A673 (cell line): ENCODE results near the gene SLC44A3. TPM values are rescaled to one million over a fixed set of nuclear protein-coding genes. Genes with fewer than 3 reads are reported as not detected.

Experiments
- BruUV-seq: library from RNA; stranded (reverse); fragments of 400-500 nt; replicated peaks from 2 replicates; lab custom pipeline; 2021; lab: Mats Ljungman, UMichigan
- CTCF ChIA-PET: fragments of 300-600 bp; sonication (Branson Sonifier 250); formaldehyde crosslinking; loops from one replicate; lab custom pipeline; 2022; ENCODE audit warnings: antibody characterized with exemption; lab: Charles Lee
- POLR2A ChIA-PET: fragments of 300-600 bp; sonication (Branson Sonifier 250); formaldehyde crosslinking; loops from one replicate; lab custom pipeline; 2022; ENCODE audit warnings: antibody characterized with exemption; ENCODE audit not compliant: low non-redundant PET; lab: Charles Lee
- DNase-seq: peaks from one replicate; pipeline ENCODE4 v3.0.0-alpha.2; 2015; ENCODE audit warnings: low spot score
- H3K27ac ChIP-seq: fragments of 200-600 bp; sonication (generic); 2 replicates; pipeline ENCODE4 v1.5.1; 2016; ENCODE audit warnings: mixed run types, low read depth, mild to moderate bottlenecking, mixed read lengths, antibody characterized with exemption, low read length; ENCODE audit not compliant: poor library complexity, severe bottlenecking
- H3K27me3 ChIP-seq: fragments of 200-600 bp; sonication (generic); replicated peaks from 2 replicates; pipeline ENCODE4 v1.6.1; 2017; ENCODE audit warnings: mixed run types, low read depth, mild to moderate bottlenecking, mixed read lengths, antibody characterized with exemption, low read length; ENCODE audit not compliant: insufficient read depth, poor library complexity
- H3K36me3 ChIP-seq: fragments of 200-600 bp; sonication (generic); 2 replicates; pipeline ENCODE4 v1.6.1; 2016; ENCODE audit warnings: mixed run types, mild to moderate bottlenecking, mixed read lengths, antibody characterized with exemption, low read length; ENCODE audit not compliant: insufficient read depth, poor library complexity, severe bottlenecking
- H3K4me1 ChIP-seq: fragments of 200-600 bp; sonication (generic); 2 replicates; pipeline ENCODE4 v1.6.1; 2017; ENCODE audit warnings: mixed run types, mild to moderate bottlenecking, mixed read lengths, antibody characterized with exemption, low read length; ENCODE audit not compliant: insufficient read depth, poor library complexity, severe bottlenecking
- H3K4me3 ChIP-seq: fragments of 200-600 bp; sonication (generic); 2 replicates; pipeline ENCODE4 v1.5.1; 2016; ENCODE audit warnings: low read depth, mixed run types, mild to moderate bottlenecking, mixed read lengths, low read length; ENCODE audit not compliant: poor library complexity, severe bottlenecking
- H3K9me3 ChIP-seq: fragments of 200-600 bp; sonication (generic); 2 replicates; pipeline ENCODE4 v1.6.1; 2016; ENCODE audit warnings: mixed run types, low read depth, mild to moderate bottlenecking, mixed read lengths, antibody characterized with exemption, low read length; ENCODE audit not compliant: poor library complexity, severe bottlenecking
- CTCF ChIP-seq: fragments of 300-800, 200-600 bp; sonication (generic); conservative IDR thresholded peaks from 2 replicates; pipeline ENCODE4 v1.5.1; 2017; ENCODE audit warnings: low read depth, mild to moderate bottlenecking, antibody characterized with exemption, low read length, moderate library complexity, mixed read lengths
- EZH2 ChIP-seq: fragments of 200-600 bp; sonication (generic); IDR thresholded peaks from 2 replicates; pipeline ENCODE4 v1.6.1; 2017; ENCODE audit warnings: borderline replicate concordance, low read depth, mild to moderate bottlenecking, mixed read lengths, antibody characterized with exemption, low read length; ENCODE audit not compliant: poor library complexity, severe bottlenecking
- intact Hi-C: fragments of 100-400 bp; cut with micrococcal nuclease; formaldehyde crosslinking; loops from one replicate; pipeline ENCODE4 v1.10.0; 2022; ENCODE audit not compliant: unreplicated experiment
- total RNA-seq: library from RNA; stranded (reverse); gene quantifications from 2 replicates; pipeline ENCODE4 v1.2.3, GENCODE V29; 2021

The SLC44A3 gene
- total RNA-seq, 1 experiment from 2014 or later: not detected

- Histone ChIP-seq H3K4me3 (no peak overlapping the region), H3K4me1 (no peaks in the 10 kb centered on the region), H3K27ac (no peak overlapping the region), H3K36me3 (no peaks in the 10 kb centered on the region), H3K27me3 (no peaks in the 10 kb centered on the region), H3K9me3 (no peaks in the 10 kb centered on the region)
- BruUV-seq: no TSS peak
- TF ChIP-seq CTCF (no peak), EZH2 (no peak)
- POLR2A ChIA-PET: no interaction called here
- CTCF ChIA-PET: interaction anchor here (2.7 to 4.6 kb wide), 2 partner anchors 185 to 187 kb away, joined by 103 to 118 read pairs; no protein-coding TSS in a partner anchor
- intact Hi-C loops: no loop called here
- no peak for DNase-seq
These were observed 35.8 kb downstream of the SLC44A3 start for GRCh38 chr1:94856004-94856403.

DNA sequence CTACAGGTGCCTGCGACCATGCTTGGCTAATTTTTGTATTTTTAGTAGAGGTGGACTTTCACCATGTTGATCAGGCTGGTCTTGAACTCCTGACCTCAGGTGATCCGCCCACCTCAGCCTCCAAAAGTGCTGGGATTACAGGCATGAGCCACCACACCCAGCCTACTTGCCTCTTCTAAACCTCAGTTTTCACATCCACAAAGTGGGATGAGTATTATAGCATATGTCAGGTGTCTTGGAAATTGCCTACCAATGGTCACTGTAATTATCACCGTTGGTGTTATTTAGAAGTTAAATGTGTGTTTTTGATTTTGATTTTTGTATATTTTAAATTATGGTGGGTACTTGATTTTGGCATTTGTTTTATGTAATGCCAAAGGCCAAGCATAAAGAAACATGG lies 36.7 kb downstream of the SLC44A3 start:
- Histone ChIP-seq H3K27me3 (no peaks in the 10 kb centered on the region), H3K4me1 (no peaks in the 10 kb centered on the region), H3K36me3 (no peaks in the 10 kb centered on the region), H3K27ac (no peak overlapping the region), H3K9me3 (no peaks in the 10 kb centered on the region), H3K4me3 (no peak overlapping the region)
- intact Hi-C loops: no loop called here
- TF ChIP-seq CTCF (no peak), EZH2 (no peak)
- ChIA-PET POLR2A (no interaction called here), CTCF (interaction anchor here (0.7 to 4.6 kb wide), 3 partner anchors 186 to 377 kb away, joined by 4 to 103 read pairs (median 4); no protein-coding TSS in a partner anchor)
- no peak for DNase-seq
- no TSS peak for BruUV-seq

DNA sequence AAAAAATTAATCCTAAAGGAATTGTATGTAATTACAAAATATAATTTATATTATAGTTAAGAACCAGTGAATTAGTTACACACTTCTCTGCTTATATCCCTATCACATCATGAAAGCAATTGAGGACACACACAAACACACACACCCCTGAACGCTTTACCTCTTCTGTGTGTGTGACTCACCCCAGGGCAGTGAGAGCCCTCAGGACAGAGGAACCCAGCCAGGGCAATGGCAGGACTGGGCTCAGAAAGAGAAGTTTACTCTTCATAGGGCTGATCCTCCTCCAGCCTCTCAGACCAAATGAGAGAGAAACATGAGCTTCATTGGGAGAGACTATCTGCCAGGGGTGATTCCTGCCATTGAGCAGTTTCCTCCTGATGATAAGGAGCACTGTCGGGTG lies 38.1 kb downstream of the SLC44A3 start:
- no peaks in the 10 kb centered on the region for H3K4me1 ChIP-seq
- no peaks in the 10 kb centered on the region for H3K27me3 ChIP-seq
- no peaks in the 10 kb centered on the region for H3K9me3 ChIP-seq
- no peak overlapping the region for H3K27ac ChIP-seq
- H3K36me3 ChIP-seq: no peaks in the 10 kb centered on the region
- no peak for TF ChIP-seq CTCF
- no peak for TF ChIP-seq EZH2
- intact Hi-C loops: no loop called here
- no peak for DNase-seq
- BruUV-seq: no TSS peak
- ChIA-PET POLR2A (no interaction called here), CTCF (no interaction called here)
- no peak overlapping the region for H3K4me3 ChIP-seq
